ENCODE results near the gene BABAM1. TPM values are rescaled to one million over a fixed set of nuclear protein-coding genes. Genes with fewer than 3 reads are reported as not detected.
A peak's percentile ranks its signal among the peaks of the same experiment; 100 is the strongest.

The BABAM1 gene
- total RNA-seq, 2 experiments from 2014 or later: 98.5 to 100 TPM

DNA sequence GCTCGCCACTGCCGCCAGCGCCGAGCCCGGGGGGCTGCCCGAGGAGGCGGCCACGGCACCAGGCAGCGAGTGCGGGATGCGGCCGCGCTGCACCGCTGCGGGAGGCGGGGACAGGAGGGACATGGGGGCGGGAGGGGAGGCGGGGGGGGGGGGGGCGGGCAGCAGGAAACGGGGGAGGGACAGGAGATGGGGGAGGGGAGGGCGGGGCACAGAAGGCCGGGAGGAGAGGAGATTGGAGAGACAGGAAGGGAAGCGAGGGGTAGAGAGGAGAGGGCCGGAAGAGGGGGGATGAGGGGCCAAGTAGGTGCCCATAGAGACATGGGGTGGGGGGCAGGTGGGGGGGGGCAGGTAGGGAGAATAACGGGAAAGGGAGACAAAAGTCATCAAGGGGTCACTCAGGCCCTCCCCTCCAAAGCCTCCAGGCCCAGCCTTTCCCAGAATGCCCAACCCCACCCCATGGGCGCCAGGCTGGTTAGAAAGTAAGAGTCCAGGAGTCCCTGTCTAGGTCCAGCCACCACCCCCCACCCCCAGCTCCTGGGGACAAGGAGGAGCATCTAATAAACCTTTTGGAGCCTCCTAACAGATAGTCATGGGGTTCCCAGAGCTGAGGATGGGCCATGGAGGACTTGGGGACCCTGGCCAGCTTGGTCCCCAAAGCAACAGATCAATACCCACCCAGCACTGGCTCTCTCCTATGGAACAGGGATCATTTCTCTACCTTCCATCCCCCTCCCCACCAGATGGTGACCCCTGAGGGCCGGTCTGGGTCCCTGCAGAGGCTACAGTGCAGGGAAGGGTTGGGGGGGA lies 31.1 kb upstream of the BABAM1 start:
- Mint-ChIP-seq H3K27me3 (no peaks in the 10 kb centered on the region), H3K4me3 (peak overlapping the region; percentile 76), H3K4me1 (peaks cover 17% of the 10 kb centered on the region), H3K36me3 (ENCODE audit: low read depth) (peaks cover 6% of the 10 kb centered on the region), H3K27ac (peak overlapping the region; percentile 68), H3K9me3 (no peaks in the 10 kb centered on the region)
- CTCF ChIA-PET: interaction anchor here (0.7 to 2.3 kb wide), 17 partner anchors 10 to 163 kb away, joined by 3 to 15 read pairs (median 4); partner anchors contain the start of genes ANKLE1, BABAM1, HAUS8 and OCEL1
- no peak for DNase-seq
- POLR2A ChIA-PET: interaction anchor here (0.8 to 3.4 kb wide), 9 partner anchors 9 to 161 kb away, joined by 3 to 28 read pairs (median 4); partner anchors contain the start of genes ANKLE1, HAUS8, MYO9B and OCEL1

DNA sequence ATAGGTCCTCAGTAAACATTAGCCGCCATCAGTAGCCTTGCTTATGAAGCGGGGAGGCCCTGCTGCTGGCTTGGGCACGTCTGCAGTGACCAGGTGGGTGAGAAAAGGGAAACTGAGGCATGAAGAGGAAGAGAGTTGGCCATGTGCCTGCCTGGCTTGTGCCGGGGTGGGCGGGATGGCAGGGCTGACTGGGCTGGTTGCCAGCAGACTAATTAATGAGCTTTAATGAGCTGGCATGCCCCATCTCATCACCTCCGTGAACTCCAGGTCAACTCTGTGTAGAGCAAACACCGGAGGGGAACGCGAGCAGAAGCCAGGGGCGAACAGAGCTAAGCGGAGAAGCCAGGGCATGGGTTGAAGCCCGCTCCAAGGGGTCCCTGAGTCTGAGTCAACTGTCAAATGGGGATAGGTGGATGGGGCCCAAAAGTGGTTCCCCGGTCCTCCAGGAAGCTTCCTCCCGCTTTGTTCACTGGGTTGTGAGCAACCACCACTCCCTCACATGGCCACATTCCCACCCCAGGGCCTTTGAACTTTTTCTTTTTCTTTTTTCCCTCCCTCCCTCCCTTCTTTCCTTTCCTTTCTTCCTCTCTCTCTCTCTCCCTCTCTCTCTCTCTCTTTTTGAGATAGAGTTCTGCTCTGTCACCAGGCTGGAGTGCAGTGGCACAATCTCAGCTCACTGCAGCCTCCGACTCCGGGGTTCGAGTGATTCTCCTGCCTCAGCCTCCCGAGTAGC lies 30.3 kb upstream of the BABAM1 start:
- Mint-ChIP-seq H3K4me3 (peak overlapping the region; percentile 24), H3K4me1 (peaks cover 17% of the 10 kb centered on the region), H3K9me3 (no peaks in the 10 kb centered on the region), H3K36me3 (ENCODE audit: low read depth) (peaks cover 2% of the 10 kb centered on the region), H3K27me3 (no peaks in the 10 kb centered on the region), H3K27ac (no peak overlapping the region)
- ChIA-PET CTCF (interaction anchor here (0.6 to 2.3 kb wide), 3 partner anchors 11 to 103 kb away, joined by 4 to 13 read pairs (median 7); partner anchors contain the start of genes OCEL1 and USE1), POLR2A (interaction anchor here (3.4 kb wide), 1 partner anchor 11 kb away, joined by 28 read pairs; the partner anchor contains the start of gene OCEL1)
- no peak for DNase-seq

DNA sequence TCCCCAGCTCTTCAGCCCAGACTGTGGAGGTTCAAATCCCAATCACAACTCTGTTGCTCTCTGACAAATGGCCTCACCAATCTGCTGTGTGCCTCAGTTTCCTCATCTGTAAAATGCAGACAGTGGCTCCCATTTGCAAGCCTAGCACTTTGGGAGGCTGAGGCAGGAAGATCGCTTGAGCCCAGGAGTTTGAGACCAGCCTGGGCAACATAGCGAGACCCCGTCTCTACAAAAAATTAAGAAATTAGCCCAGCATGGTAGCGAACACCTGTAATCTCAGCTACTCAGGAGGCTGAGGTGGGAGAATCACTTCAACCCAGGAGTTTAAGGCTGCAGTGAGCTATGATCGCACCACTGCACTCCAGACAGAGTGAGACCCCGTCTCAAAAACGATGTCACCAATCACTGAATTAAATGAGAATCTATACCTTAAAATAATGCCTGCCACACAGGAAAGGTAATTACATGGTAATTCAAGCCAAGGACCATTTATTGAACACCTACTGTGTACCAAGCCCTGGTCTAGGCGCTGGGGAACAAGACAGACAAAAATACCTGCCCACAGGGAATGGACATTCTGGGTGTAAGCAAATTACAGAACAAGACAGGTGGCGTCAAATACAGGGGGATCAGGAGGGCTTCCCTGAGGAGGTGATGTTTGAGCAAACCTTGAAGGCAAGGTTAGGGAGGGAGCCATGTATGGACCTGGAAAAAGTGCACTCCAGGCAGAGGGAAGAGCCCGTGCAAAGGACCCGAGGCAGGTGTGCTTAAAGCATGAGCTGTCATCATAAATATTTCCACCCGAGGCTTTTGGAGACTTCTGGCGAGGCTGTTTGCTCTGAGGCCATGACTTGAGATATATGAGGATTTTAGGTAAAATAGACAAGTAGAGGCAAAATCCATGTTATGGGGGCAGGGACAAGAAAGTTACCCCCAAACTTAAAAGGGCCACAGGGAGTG lies 29.2 kb upstream of the BABAM1 start:
- H3K4me1 Mint-ChIP-seq: peaks cover 17% of the 10 kb centered on the region
- DNase-seq: no peak
- H3K4me3 Mint-ChIP-seq: no peak overlapping the region
- POLR2A ChIA-PET: no interaction called here
- H3K36me3 Mint-ChIP-seq (ENCODE audit: low read depth): no peaks in the 10 kb centered on the region
- H3K27me3 Mint-ChIP-seq: no peaks in the 10 kb centered on the region
- no peaks in the 10 kb centered on the region for H3K9me3 Mint-ChIP-seq
- CTCF ChIA-PET: interaction anchor here (1.0 to 1.6 kb wide), 2 partner anchors 23 to 29 kb away, joined by 4 to 6 read pairs; partner anchors contain the start of genes BABAM1 and USE1
- H3K27ac Mint-ChIP-seq: peak overlapping the region; percentile 18

DNA sequence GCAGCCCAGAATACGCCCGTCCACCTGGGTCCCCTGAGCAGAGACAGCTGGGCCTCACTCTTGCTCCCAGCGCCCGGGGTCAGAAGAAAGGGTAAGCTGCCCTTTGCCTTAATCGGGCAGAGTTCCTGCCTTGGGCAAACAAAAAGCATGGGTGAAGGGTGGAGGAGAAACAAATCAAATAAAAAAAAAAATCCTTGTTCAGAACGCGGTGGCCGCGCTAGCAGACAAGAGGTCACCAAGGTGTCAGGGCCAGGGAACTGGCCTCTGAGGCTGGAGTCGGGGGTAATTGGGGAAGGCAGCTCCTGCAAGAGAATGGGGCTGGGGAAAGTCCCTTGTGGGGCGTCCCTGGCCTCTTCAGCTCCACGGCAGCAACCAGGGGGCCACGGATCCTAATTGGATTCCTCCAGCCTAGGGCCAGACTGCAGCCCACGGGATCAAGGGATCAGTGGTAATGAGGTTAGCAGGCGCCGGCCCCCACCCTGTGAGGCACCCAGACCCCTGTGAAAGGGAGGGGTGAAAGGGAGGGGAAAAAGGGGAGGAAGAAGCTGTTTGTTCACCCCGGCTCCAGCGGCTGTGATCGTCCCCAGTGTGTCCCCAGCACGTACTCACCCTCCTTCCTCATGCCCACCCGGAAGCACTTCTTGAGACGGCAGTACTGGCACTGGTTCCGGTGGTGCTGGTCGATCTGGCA lies 27.0 kb upstream of the BABAM1 start:
- peaks cover 7% of the 10 kb centered on the region for H3K27me3 Mint-ChIP-seq
- ChIA-PET CTCF (no interaction called here), POLR2A (no interaction called here)
- DNase-seq: no peak
- no peaks in the 10 kb centered on the region for H3K36me3 Mint-ChIP-seq (ENCODE audit: low read depth)
- no peaks in the 10 kb centered on the region for H3K9me3 Mint-ChIP-seq
- H3K4me3 Mint-ChIP-seq: no peak overlapping the region
- peaks cover 11% of the 10 kb centered on the region for H3K4me1 Mint-ChIP-seq
- no peak overlapping the region for H3K27ac Mint-ChIP-seq

DNA sequence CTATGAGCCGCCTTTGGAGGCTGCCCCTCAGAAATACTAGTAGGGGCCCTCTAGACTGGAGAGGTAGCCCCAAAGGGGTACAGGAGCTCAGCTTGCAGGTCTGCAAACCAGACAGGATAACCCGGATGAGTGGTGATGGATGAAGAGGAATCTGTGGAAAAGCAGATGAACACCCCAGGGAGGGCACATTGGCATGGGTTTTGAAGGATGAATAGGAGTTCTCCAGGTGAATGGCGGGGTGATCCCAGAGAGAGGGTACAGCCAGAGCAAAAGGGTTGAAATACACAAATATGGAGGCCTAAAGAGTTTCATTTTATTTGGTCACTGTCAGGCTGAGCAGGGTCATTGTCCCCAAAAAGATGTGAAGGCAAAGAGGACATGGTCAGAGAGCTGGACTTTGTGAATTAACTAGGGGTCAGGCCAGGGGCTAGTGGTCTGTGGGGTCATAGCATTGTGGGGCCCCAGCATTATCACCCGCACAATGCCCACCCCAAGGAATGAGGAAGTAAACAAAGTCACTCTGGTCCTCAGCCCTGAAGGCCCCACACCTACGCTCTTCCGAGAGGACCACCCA lies 26.3 kb upstream of the BABAM1 start:
- Mint-ChIP-seq H3K27me3 (peaks cover 7% of the 10 kb centered on the region), H3K4me1 (peaks cover 11% of the 10 kb centered on the region), H3K27ac (no peak overlapping the region), H3K4me3 (no peak overlapping the region), H3K36me3 (ENCODE audit: low read depth) (no peaks in the 10 kb centered on the region), H3K9me3 (no peaks in the 10 kb centered on the region)
- ChIA-PET POLR2A (no interaction called here), CTCF (interaction anchor here (0.8 kb wide), 1 partner anchor 24 kb away, joined by 3 read pairs; the partner anchor contains the start of gene USHBP1)
- no peak for DNase-seq

DNA sequence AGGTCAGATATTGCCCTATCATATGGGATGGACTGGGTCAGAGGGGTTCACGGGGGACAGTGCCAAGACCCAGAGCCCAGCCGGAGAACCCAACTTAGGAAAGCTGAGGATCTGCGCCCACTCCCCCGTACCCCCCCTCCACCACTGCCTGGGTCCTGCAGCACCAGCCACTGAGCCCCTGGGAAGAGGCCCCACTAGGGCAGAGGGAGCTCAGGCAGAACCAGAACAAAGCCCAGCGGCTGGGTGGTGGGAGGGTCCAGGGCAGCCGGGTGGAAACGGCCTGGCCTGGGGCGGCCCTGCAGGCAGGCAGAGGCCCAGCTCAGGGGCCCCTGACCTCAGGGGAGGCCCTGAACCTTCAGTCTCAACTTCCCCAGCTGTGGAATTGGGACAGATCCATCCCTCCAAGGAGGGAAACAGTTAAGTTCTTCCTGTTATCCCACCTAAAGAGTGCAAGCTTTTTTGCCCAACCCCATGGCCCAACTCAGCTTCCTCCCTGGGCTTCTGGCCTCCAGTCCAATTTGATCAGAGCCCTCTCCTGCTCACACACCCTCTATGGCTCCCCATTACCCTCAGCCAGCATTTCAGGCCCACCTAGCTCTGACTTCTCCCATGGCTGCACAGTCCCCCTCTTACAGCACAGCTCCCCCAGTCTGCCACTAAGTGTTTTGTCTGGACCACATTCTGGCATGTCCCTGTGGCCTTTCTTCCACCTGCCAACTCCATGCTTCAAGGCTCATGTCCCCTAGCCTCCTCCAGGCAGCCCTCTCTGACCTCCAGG lies 24.6 kb upstream of the BABAM1 start:
- POLR2A ChIA-PET: interaction anchor here (1.1 to 1.5 kb wide), 2 partner anchors 10 to 16 kb away, joined by 3 to 5 read pairs; partner anchors contain the start of gene OCEL1
- CTCF ChIA-PET: no interaction called here

DNA sequence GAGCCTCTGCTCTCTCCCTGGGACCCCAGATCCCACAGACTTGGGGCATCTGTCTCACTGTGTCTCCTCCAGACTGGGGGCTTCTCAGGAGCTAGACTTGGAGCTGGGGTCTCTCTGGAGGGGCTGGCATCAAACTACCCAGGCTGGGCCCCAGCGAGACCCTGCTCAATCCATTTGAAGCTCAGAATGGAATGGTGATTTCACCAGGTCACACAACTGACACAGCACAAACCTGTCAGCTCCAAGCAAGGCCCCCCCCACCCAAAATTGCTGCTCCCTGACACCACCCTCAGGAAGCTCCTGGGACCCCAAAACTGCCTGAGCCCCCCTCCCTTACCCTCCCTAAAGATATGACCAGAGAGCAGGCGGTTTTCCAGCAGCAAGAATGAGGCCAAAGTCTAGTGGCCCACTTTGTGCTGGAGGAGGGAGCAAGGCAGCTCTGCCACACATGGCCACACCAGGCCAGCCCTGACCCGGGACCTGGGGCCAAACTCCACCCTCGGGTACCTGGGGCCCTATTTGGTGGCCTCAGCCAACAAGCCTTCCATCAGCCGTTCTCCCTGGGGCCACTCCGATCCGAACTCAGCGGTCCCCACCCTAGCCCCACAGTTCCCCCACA lies 23.9 kb upstream of the BABAM1 start:
- H3K36me3 Mint-ChIP-seq (ENCODE audit: low read depth): no peaks in the 10 kb centered on the region
- ChIA-PET CTCF (no interaction called here), POLR2A (interaction anchor here (0.8 kb wide), 1 partner anchor 17 kb away, joined by 3 read pairs; no protein-coding TSS in a partner anchor)
- no peaks in the 10 kb centered on the region for H3K9me3 Mint-ChIP-seq
- peaks cover 10% of the 10 kb centered on the region for H3K4me1 Mint-ChIP-seq
- H3K4me3 Mint-ChIP-seq: no peak overlapping the region
- peaks cover 17% of the 10 kb centered on the region for H3K27me3 Mint-ChIP-seq
- no peak overlapping the region for H3K27ac Mint-ChIP-seq
- DNase-seq: no peak

More for the DNA sequence above, 24.6 kb upstream of the BABAM1 start:
- H3K4me1 Mint-ChIP-seq: peaks cover 11% of the 10 kb centered on the region
- H3K27ac Mint-ChIP-seq: no peak overlapping the region
- no peak for DNase-seq
- H3K9me3 Mint-ChIP-seq: no peaks in the 10 kb centered on the region
- H3K36me3 Mint-ChIP-seq (ENCODE audit: low read depth): no peaks in the 10 kb centered on the region
- H3K4me3 Mint-ChIP-seq: no peak overlapping the region
- peaks cover 17% of the 10 kb centered on the region for H3K27me3 Mint-ChIP-seq

DNA sequence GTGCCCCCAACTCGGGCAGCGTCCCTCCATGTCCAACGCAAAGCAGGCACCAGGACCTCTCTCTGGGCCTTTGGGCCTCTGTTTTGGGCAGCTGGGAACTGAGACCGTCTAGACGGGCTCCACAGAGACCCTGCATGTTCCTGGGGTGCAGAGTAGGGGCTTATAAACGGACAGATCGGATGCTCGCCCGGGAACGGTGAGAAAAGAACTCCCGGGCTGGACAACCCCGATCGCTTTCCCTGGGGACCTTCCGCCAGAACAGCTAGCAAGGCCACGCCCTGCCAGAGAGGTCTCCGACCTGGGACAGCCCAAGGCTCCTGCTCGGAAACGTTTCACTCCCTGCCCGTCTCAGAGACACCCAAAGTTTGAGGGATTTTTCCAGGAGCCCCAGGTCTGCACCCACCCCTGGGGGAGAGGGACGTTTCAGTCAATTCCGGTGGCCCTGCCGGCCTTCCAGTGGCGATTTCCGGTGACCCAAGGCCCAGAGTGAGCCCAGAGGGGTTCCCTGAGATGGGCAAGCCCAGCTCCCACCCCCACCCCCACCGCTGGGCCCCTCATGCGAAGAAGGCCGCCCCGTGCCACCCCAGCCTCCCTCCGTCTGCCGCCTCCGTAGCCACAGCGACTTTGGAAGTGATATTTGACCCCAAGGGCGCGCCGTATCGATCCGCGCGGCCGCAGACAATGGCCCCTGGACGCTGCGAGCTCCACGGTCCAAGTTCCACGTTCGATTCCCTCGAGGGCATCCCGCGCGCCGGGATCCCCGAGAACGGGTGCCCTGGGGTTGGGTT lies 23.2 kb upstream of the BABAM1 start:
- Mint-ChIP-seq H3K4me3 (peak overlapping the region; percentile 53), H3K27ac (no peak overlapping the region), H3K4me1 (peaks cover 10% of the 10 kb centered on the region), H3K27me3 (peaks cover 17% of the 10 kb centered on the region), H3K9me3 (no peaks in the 10 kb centered on the region), H3K36me3 (ENCODE audit: low read depth) (no peaks in the 10 kb centered on the region)
- ChIA-PET CTCF (no interaction called here), POLR2A (interaction anchor here (0.8 to 1.4 kb wide), 3 partner anchors 8 to 18 kb away, joined by 3 to 5 read pairs (median 5); partner anchors contain the start of gene OCEL1)
- no peak for DNase-seq

DNA sequence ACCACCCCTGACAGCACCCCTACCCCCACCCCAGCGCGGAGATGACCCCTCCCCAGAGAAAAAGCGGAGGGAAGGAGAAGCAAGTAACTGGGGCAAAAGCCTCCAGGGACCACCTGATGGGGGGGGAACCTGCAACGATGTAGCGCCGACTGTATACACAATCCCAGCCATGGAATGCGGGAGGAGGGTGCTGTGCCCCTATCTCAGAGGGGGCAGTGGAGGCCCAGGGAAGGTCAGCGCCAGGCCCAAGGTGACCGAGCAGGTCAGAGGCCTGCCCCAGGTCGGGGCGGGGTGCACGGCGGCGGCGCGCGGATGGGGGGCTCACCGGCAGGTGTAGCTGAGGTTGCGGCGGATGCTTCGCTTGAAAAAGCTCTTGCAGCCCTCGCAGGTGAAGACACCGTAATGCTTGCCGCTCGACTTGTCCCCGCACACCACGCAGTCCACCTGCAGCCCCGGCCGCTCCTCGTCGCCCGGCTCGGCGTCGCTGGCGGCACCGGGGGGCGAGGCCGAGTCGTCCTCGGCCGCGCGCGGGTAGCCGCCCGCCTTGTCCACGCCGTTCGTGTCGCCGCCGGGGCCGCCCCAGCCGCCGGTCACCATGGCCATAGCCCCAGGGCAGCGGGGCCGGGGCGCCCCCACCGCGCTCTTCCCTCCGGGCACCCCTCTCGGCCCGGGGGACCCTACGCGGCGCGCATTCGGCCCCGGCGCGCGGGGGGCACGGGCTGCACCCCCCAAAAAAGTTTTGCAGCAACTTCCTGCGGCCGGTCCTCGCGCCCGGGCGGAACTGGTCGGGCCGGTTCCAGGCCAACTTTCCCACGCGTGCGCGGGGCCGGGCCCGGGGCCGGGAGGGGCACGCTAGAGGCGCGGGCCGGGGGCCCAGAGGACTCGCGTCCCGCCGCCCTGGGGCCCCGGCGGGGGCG lies 22.4 kb upstream of the BABAM1 start:
- H3K4me3 Mint-ChIP-seq: peak overlapping the region; percentile 53
- DNase-seq: no peak
- CTCF ChIA-PET: no interaction called here
- H3K9me3 Mint-ChIP-seq: no peaks in the 10 kb centered on the region
- peaks cover 17% of the 10 kb centered on the region for H3K27me3 Mint-ChIP-seq
- H3K27ac Mint-ChIP-seq: no peak overlapping the region
- no peaks in the 10 kb centered on the region for H3K36me3 Mint-ChIP-seq (ENCODE audit: low read depth)
- H3K4me1 Mint-ChIP-seq: peaks cover 10% of the 10 kb centered on the region
- POLR2A ChIA-PET: interaction anchor here (1.3 to 1.4 kb wide), 2 partner anchors 9 to 19 kb away, joined by 5 read pairs; partner anchors contain the start of gene OCEL1
